H9 (cell line): ENCODE results near the gene TRIM38. TPM values are rescaled to one million over a fixed set of nuclear protein-coding genes. Genes with fewer than 3 reads are reported as not detected.
A peak's percentile ranks its signal among the peaks of the same experiment; 100 is the strongest.

Source experiments
- DNase-seq: peaks from one replicate; pipeline ENCODE4 v3.0.0-alpha.2; 2017
- H2AFZ ChIP-seq: one replicate; pipeline ENCODE4 v1.6.1; 2013; ENCODE audit warnings: mild to moderate bottlenecking, low read length, control low read depth, moderate library complexity
- H2AK5ac ChIP-seq: 2 replicates; pipeline ENCODE4 v1.6.1; 2013; ENCODE audit warnings: low read length, control low read depth, mixed read lengths; ENCODE audit not compliant: insufficient read length
- H2BK120ac ChIP-seq: one replicate; pipeline ENCODE4 v1.6.1; 2013; ENCODE audit warnings: low read depth, mild to moderate bottlenecking, low read length, control low read depth, inconsistent platforms; ENCODE audit not compliant: poor library complexity, severe bottlenecking
- H2BK12ac ChIP-seq: 2 replicates; pipeline ENCODE4 v1.6.1; 2013; ENCODE audit warnings: low read length, control low read depth, mixed read lengths, low read depth; ENCODE audit not compliant: insufficient read length
- H2BK15ac ChIP-seq: 2 replicates; pipeline ENCODE4 v1.6.1; 2013; ENCODE audit warnings: low read depth, low read length, control low read depth
- H2BK20ac ChIP-seq: one replicate; pipeline ENCODE4 v1.6.1; 2013; ENCODE audit warnings: low read depth, mild to moderate bottlenecking, low read length, control low read depth, inconsistent platforms; ENCODE audit not compliant: poor library complexity, severe bottlenecking
- H2BK5ac ChIP-seq: 2 replicates; pipeline ENCODE4 v1.6.1; 2013; ENCODE audit warnings: low read length, control low read depth, mixed read lengths; ENCODE audit not compliant: insufficient read length
- H3K14ac ChIP-seq: 2 replicates; pipeline ENCODE4 v1.6.1; 2013; ENCODE audit warnings: low read length, control low read depth; ENCODE audit not compliant: insufficient read depth
- H3K18ac ChIP-seq: 2 replicates; pipeline ENCODE4 v1.6.1; 2013; ENCODE audit warnings: low read depth, mild to moderate bottlenecking, mixed read lengths, low read length, control low read depth; ENCODE audit not compliant: insufficient read length
- H3K23ac ChIP-seq: 2 replicates; pipeline ENCODE4 v1.6.1; 2013; ENCODE audit warnings: low read length, control low read depth, mixed read lengths, low read depth; ENCODE audit not compliant: insufficient read length
- H3K23me2 ChIP-seq: 2 replicates; pipeline ENCODE4 v1.6.1; 2013; ENCODE audit warnings: low read depth, mild to moderate bottlenecking, mixed read lengths, low read length, control low read depth; ENCODE audit not compliant: insufficient read length, poor library complexity, severe bottlenecking
- H3K27ac ChIP-seq: 2 replicates; pipeline ENCODE4 v1.5.1; 2013; ENCODE audit warnings: low read length, control low read depth, mixed read lengths, low read depth; ENCODE audit not compliant: insufficient read length
- H3K27me3 ChIP-seq: 2 replicates; pipeline ENCODE4 v1.6.1; 2013; ENCODE audit warnings: low read length, control low read depth, inconsistent platforms; ENCODE audit not compliant: insufficient read depth
- H3K4ac ChIP-seq: 2 replicates; pipeline ENCODE4 v1.6.1; 2013; ENCODE audit warnings: low read depth, mild to moderate bottlenecking, control low read depth, inconsistent platforms, low read length, moderate library complexity
- H3K4me1 ChIP-seq: 2 replicates; pipeline ENCODE4 v1.6.1; 2013; ENCODE audit warnings: low read length, control low read depth, inconsistent platforms; ENCODE audit not compliant: insufficient read depth
- H3K4me2 ChIP-seq: 2 replicates; pipeline ENCODE4 v1.6.1; 2013; ENCODE audit warnings: low read length, control low read depth, mixed read lengths; ENCODE audit not compliant: insufficient read length, insufficient read depth
- H3K56ac ChIP-seq: 2 replicates; pipeline ENCODE4 v1.6.1; 2013; ENCODE audit warnings: low read depth, mild to moderate bottlenecking, mixed read lengths, low read length, control low read depth; ENCODE audit not compliant: insufficient read length
- H3K79me1 ChIP-seq: 2 replicates; pipeline ENCODE4 v1.6.1; 2013; ENCODE audit warnings: low read depth, mild to moderate bottlenecking, moderate library complexity, low read length, control low read depth, inconsistent platforms; ENCODE audit not compliant: insufficient read depth, poor library complexity, severe bottlenecking
- H3K79me2 ChIP-seq: 2 replicates; pipeline ENCODE4 v1.6.1; 2013; ENCODE audit warnings: low read length, control low read depth, inconsistent platforms; ENCODE audit not compliant: insufficient read depth
- H3K9ac ChIP-seq: 2 replicates; pipeline ENCODE4 v1.6.1; 2013; ENCODE audit warnings: low read length, control low read depth, mixed read lengths; ENCODE audit not compliant: insufficient read length; ENCODE audit errors: extremely low read depth
- H3K9me3 ChIP-seq: one replicate; pipeline ENCODE4 v1.6.1; 2013; ENCODE audit warnings: low read depth, low read length, inconsistent platforms; ENCODE audit not compliant: control insufficient read depth
- H3T11ph ChIP-seq: one replicate; pipeline ENCODE4 v1.6.1; 2013; ENCODE audit warnings: mild to moderate bottlenecking, low read length, control low read depth, inconsistent platforms
- H4K20me1 ChIP-seq: one replicate; pipeline ENCODE4 v1.6.1; 2013; ENCODE audit not compliant: control insufficient read depth, insufficient read length, insufficient read depth
- H4K5ac ChIP-seq: 2 replicates; pipeline ENCODE4 v1.6.1; 2013; ENCODE audit warnings: low read depth, mild to moderate bottlenecking, mixed read lengths, low read length, control low read depth; ENCODE audit not compliant: insufficient read length
- H4K8ac ChIP-seq: replicated peaks from 2 replicates; pipeline ENCODE4 v1.6.1; 2013; ENCODE audit warnings: low read length, control low read depth, mixed read lengths, low read depth; ENCODE audit not compliant: insufficient read length
- H4K91ac ChIP-seq: 2 replicates; pipeline ENCODE4 v1.6.1; 2013; ENCODE audit warnings: low read depth, mild to moderate bottlenecking, moderate library complexity, mixed read lengths, low read length, control low read depth; ENCODE audit not compliant: insufficient read length
- H3K27ac Mint-ChIP-seq, 3 experiments: 2 replicates in 2 of 3; 3 replicates in 1 of 3; pipeline ENCODE4 v1.8.0; 2020 to 2021; ENCODE audit warnings: mixed read lengths in 3 of 3, mild to moderate bottlenecking in 1 of 3, moderate library complexity in 1 of 3
- H3K27me3 Mint-ChIP-seq: 2 replicates; pipeline ENCODE4 v1.8.0; 2021; ENCODE audit warnings: low read depth, mild to moderate bottlenecking, moderate library complexity, mixed read lengths
- H3K36me3 Mint-ChIP-seq, 3 experiments: 2 replicates in 2 of 3; 3 replicates in 1 of 3; pipeline ENCODE4 v1.8.0; 2020 to 2021; ENCODE audit warnings: low read depth in 3 of 3, mixed read lengths in 3 of 3; ENCODE audit not compliant: insufficient read depth in 1 of 3
- H3K4me1 Mint-ChIP-seq, 2 experiments: 2 replicates each; pipeline ENCODE4 v1.8.0; 2020; ENCODE audit warnings: mixed read lengths in 2 of 2
- H3K4me3 Mint-ChIP-seq, 2 experiments: 2 replicates in 1 of 2; 3 replicates in 1 of 2; pipeline ENCODE4 v1.8.0; 2020 to 2021; ENCODE audit warnings: mild to moderate bottlenecking in 2 of 2, mixed read lengths in 2 of 2, moderate library complexity in 1 of 2
- H3K9me3 Mint-ChIP-seq, 2 experiments: 2 replicates in 1 of 2; 3 replicates in 1 of 2; pipeline ENCODE4 v1.8.0; 2020; ENCODE audit warnings: mild to moderate bottlenecking in 2 of 2, mixed read lengths in 2 of 2, moderate library complexity in 1 of 2
- CTCF ChIP-seq: fragments of 200-600 bp; sonication (generic); conservative IDR thresholded peaks from 3 replicates; pipeline ENCODE4 v1.8.0; 2021; ENCODE audit warnings: antibody characterized with exemption, mild to moderate bottlenecking
- WGBS: extraction: QIAGEN DNeasy Blood & Tissue Kit; methylation state at CpG from one replicate; pipeline ENCODE4 v1.1.7; 2013; ENCODE audit warnings: missing lambda C conversion rate, low lambda C conversion rate, mixed read lengths; ENCODE audit not compliant: insufficient read length; ENCODE audit errors: extremely low coverage; 5-methylcytosine and 5-hydroxymethylcytosine counted together
- total RNA-seq: library from RNA; stranded (reverse); gene quantifications from 2 replicates; pipeline ENCODE4 v1.2.1, GENCODE V29; 2021

The TRIM38 gene
- total RNA-seq, 1 experiment from 2014 or later: 0.61 TPM

DNA sequence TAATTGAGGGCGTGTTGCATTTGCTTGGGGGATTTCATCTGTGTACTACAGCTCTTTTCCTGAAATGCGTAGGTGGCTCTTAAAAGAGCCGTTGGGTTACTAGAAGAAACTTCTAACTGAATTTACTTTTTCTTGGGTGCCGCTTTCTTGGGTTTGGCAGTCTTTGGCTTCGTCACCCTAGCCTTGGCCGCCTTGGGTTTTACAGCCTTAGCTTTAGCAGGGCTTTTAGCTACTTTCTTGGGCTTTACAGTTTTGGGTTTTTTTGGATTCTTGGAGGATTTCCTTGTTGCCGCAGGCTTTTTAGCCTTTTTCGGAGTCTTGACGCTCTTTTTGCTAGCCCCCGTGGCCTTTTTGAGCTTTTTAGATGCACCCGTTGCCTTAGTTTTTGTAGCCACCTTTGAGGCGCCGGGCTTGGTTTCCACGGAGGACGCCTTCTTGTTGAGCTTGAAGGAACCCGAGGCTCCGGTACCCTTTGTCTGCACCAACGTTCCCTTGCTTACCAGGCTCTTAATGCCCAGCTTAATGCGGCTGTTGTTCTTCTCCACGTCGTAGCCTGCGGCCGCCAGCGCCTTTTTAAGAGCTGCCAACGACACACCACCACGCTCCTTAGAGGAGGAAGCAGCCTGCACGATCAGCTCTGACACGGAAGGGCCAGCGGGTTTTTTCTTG is 54.5 kb downstream of the TRIM38 start:
- peak overlapping the region; percentile 86 for H3K18ac ChIP-seq
- H2AFZ ChIP-seq: no peak overlapping the region
- no peak overlapping the region for H3K23ac ChIP-seq
- no peak overlapping the region for H4K8ac ChIP-seq
- no peak overlapping the region for H4K5ac ChIP-seq
- H4K20me1 ChIP-seq: no peaks in the 10 kb centered on the region
- H3K9me3 ChIP-seq: no peaks in the 10 kb centered on the region
- H3K27me3 Mint-ChIP-seq: no peaks in the 10 kb centered on the region
- H3K27me3 ChIP-seq: no peaks in the 10 kb centered on the region
- peak overlapping the region in 2 of 3 experiments; percentile 53 to 95; a peak in 3 of 7 replicates for H3K27ac Mint-ChIP-seq
- H3K56ac ChIP-seq: no peak overlapping the region
- H2BK15ac ChIP-seq: no peak overlapping the region
- no peak overlapping the region for H2BK120ac ChIP-seq
- no peak overlapping the region for H2BK20ac ChIP-seq
- no peaks in the 10 kb centered on the region; the same call in 1 of the 2 replicates for H3K4me1 ChIP-seq
- peak overlapping the region; percentile 48 for H3K9ac ChIP-seq
- no peaks in the 10 kb centered on the region for H3K79me1 ChIP-seq
- H3K14ac ChIP-seq: peak overlapping the region; percentile 33; the same call in 1 of the 2 replicates
- no peak overlapping the region; the same call in 1 of the 2 replicates for H3K4ac ChIP-seq
- no peaks in the 10 kb centered on the region for H3K79me2 ChIP-seq
- H2BK12ac ChIP-seq: no peak overlapping the region
- H3K4me3 Mint-ChIP-seq: peak overlapping the region; percentile 7 to 54; a peak in 4 of 5 replicates
- H3K36me3 Mint-ChIP-seq: no peaks in the 10 kb centered on the region
- H3K9me3 Mint-ChIP-seq: no peaks in the 10 kb centered on the region; a peak in 1 of 5 replicates
- H3T11ph ChIP-seq: no peak overlapping the region
- no peak for DNase-seq
- no CpG with 5 or more reads among the region's 29 CpGs for WGBS
- H3K27ac ChIP-seq: no peak overlapping the region
- no peak overlapping the region for H2BK5ac ChIP-seq
- H3K4me1 Mint-ChIP-seq: peaks cover 16 to 37% of the 10 kb centered on the region in 2 experiments
- H3K4me2 ChIP-seq: peak overlapping the region; percentile 4
- H3K23me2 ChIP-seq: peaks cover 19% of the 10 kb centered on the region
- H4K91ac ChIP-seq: no peak overlapping the region
- TF ChIP-seq CTCF: no peak
- H2AK5ac ChIP-seq: no peak overlapping the region
